HG03378 (cell line): ENCODE results near the gene THEMIS.
"Not testable (repeated sequence)": the region's sequence is repeated elsewhere in the genome, so short reads cannot be mapped to it uniquely, and the experiment has no call there.

Experiments
- ATAC-seq: cut with Tn5 transposase; IDR thresholded peaks from one replicate; pipeline ENCODE4 v1.9.1; 2021; ENCODE audit warnings: mild to moderate bottlenecking, moderate library complexity; ENCODE audit not compliant: unreplicated experiment

Gene THEMIS

GRCh38 chr6:127738423-127738822 is 162.4 kb downstream of the THEMIS start:
- no peak for ATAC-seq

DNA sequence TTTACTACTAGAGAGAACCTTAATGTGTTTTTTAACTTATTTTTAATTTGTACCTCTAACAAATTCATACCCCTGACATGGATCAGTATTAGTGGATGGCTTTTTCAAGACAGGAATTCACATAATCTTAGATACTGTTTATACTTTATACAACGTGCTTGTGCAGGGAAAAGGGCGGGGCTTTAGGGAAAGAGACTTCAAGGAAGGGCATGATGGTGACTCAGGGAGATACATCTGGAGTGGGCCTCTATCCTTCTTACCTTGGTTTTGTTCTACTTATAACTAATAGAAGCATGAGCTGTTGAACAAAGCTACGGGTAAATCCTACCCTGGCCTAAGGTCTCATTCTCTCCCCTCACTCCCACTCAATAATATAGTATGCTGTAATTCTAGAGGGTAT is 163.1 kb downstream of the THEMIS start:
- ATAC-seq = no peak

DNA sequence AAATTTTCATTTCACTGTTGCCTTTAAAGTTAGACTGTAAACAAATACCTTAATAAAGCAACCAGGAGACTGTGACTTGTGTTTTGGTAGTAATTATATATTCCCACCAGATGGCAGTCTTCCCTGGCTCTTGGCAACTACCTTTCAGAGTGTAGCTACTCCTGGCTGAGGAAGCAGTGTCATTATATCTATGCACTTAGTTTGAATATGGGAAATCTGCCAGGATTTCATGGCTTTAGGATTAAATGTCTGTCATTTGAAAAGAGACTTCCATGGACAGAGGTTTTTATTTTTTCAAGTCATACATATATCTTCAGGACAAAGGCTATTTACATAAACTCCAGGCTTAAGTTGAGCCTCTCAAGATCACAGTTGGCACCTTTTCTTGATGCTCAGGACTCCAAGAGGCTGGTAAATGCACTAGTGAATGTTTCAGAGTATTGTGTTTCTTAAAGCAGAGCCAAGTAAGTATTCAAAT is 163.8 kb downstream of the THEMIS start:
- peak; percentile 98 for ATAC-seq

GRCh38 chr6:127732927-127733326 is 167.9 kb downstream of the THEMIS start:
- no peak for ATAC-seq

DNA sequence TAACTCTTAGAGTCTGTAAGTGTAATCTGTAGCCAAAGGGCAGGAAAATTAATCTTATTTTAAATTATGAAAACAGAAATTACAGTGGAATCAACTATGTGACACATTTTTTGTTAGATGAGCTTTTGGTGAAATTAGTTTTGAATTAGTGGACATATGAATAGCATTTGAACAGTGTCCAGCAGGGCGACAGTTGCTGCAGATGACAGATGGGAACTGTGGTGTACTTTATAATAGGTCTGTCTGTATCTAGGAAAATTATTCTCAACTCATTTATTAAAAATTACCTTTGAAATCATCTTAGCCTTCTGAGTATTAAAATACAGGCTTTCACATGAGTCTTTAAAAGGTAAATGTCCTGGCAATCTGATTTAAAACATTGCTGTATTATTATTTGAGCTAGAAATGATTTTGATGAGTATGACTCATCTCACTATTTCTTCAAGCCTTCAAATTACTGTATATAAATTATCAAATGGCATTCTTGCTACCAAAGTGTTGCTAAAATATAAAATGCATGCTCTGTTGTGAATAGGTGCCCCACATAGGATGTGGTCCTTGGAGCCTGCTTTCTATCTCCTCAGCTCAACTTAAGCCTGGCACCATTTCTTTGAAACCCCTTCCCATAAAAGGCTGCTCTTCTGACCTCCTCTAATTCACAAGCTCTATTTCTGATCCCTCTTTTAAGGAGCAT is 173.5 kb downstream of the THEMIS start:
- no peak for ATAC-seq

GRCh38 chr6:127725821-127726220 is 175.0 kb downstream of the THEMIS start:
- ATAC-seq = no peak

GRCh38 chr6:127718694-127719093 is 182.2 kb downstream of the THEMIS start:
- ATAC-seq = no peak

DNA sequence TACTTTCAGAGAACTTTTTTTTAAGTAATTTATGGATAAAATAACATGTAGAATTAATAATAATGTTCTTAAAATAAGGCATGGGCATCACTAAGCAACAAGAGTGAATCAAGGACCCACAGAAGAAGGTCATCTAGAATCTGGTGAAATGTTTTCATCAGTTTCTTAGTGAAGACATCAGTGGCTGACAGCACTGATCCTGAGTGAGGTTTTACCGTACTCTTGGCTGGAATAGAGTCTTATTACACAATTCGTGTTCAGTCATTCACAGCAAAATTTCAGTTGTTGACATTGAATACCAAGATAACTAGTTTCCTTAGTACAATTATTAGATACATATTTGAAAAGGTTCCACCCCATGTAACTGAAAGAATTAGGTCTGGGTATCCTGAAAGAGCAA is 183.5 kb downstream of the THEMIS start:
- ATAC-seq = no peak

DNA sequence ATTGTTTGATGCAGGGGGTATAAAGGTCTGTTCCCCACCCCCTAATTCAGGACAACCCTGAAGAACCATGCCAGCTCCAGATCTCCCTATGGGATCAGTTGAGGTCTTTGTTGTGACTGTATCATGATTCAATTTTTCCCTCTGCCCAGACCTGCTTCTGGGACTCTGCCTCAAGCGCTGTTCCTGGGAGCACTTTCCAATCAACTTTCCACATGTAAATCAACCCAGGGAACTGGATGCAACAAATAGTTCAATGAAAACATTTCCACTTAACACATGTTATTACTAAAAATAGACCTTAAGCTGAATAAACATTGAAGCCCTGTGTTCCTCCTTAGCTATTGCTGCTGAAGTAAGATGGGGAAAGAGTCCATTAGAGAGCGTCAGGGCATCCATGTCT is 184.4 kb downstream of the THEMIS start:
- no peak for ATAC-seq

DNA sequence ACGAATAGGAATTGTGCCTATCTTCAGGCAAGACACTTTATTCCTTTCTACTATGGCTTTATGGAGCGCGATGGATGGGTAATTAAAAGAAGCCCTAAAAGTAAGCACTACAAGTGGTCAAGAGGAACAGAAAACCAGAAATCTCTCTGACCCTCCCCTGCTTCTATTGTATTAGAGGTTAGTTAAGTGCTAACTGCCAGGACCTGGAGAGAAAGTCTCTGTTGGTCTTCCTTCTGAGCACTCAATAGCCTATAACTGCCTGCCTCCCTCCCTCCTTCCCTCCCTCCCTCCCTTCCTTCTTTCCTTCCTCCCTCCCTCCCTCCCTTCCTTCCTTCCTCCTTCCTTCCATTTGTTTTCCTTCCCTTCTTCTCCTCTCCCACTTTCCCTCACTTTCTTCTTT is 190.2 kb downstream of the THEMIS start:
- ATAC-seq = no peak

DNA sequence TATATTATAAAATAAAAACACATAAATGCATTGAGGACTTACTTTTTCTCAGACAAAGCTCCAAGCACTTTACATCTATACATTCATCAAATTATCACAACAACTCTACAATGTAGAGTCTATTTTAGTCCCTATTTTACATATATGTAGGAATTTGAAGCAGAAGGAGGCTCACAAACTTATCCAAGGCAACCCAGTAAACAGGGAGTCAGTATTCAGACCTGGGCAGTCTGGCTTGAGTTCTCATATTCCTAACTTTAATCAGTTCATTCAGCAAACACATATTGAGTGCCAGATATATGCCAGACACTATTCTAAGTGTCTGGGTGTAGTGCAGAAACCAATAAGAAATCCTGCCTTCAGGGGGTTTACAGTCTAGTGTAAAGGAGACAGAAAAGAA is 194.6 kb downstream of the THEMIS start:
- no peak for ATAC-seq

DNA sequence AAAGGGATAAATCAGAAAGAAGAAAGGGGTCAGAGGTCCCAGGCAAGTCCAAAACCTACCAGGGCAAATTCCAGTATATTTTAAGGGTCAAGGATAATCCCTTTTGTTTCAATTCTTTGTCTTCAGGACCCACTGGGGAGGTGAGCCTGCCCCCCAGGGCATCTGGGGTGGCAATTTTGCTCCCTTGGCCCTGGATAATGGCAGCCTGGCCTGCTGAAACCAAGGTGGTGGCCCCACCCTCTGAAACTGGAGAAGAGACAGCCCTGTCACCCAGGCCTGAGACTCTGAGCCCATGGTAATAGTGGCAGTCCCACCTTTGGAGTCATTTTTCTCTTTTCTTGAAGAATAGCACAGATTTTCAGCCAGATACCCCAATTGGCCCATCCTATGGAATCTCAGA is 205.8 kb downstream of the THEMIS start:
- ATAC-seq = no peak

- ATAC-seq = no peak
Observed at GRCh38 chr6:127691146-127691545, 209.7 kb downstream of the THEMIS start.

DNA sequence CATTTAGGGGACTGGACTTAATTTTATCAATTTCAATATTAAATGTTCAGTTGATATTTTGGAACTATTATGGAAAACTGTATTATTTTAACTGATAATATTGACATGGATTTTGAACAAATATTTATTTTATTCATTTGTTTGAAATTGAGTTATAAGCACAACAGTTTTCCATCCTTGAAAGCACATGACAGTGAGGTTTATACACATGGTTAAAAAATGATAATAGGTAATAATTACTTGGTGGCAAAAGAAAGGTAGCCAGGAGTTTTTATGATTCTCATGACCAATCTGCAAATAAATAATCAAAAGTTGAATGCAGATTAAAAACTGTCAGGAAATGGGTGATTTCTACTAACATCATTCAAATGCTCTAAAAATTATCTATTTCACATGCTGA is 210.3 kb downstream of the THEMIS start:
- no peak for ATAC-seq

DNA sequence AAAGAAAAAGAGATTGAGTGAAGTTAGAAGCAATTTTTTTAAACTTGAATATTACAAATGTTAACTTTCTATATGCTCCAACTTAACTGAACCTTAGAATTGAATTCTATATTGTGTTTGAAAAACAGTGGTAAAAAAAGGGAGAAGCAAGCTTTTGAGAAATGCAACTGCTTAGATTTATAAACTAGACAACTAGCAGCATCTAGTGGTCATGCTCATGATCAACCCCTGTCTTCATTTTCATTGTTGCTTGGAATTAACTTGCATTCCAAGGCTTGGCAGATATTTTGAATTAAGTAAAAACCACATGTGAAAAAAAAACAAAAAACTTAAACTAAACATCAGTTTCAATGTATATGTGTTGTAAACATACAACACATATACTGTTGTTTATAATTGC is 210.8 kb downstream of the THEMIS start:
- no peak for ATAC-seq

DNA sequence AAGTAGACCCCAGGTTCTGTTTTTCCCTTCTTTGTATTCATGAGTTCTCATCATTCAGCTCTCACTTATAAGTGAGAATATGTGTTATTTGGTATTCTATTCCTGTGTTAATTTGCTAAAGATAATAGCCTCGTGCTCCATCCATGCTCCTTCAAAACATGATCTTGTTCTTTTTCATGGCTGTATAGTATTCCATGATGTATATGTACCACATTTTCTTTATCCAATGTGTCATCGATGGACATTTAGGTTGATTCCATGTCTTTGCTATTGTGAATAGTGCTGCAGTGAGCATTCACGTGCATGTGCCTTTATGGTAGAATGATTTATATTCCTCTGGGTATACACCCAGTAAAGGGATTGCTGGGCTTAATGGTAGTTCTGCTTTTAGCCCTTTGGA is 213.4 kb downstream of the THEMIS start:
- not testable (repeated sequence) for ATAC-seq

DNA sequence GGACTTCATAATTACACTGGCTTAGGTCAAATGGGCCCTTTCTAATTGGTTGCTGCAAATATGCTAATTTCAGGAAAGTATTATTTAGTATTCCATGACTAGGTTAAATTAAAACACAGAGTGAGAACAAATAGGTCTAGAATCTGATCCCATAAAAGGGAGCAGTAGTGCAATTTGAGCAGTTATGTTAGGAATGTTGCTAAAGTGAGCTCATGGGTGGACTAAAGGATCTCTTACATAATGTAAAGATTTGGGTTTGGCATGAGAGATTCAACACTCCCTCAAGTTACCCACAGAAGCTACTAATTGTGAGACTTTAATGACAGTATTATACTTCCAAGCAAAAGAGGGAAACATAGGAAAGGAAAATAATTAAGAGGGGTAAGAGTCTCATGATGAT is 214.8 kb downstream of the THEMIS start:
- no peak for ATAC-seq

DNA sequence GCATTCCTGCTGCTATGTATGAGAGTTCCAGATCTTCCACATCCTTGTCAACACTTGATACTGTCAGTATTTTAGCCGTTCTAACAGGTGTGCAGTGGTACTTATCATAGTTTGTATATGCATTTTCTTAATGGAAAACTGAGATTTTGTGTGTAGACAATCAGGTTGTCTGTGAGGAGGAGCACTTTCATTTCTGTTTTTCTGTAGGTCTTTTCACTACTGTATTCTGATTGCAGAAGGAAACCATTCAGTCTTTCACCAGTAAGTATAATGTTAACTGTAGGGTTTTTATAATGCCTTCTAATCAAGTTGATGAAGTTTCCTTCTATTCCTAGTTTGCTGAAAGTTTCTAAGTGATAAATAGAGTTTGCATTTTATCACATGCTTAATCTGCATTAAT is 216.4 kb downstream of the THEMIS start:
- ATAC-seq = no peak
